Daoy (cell line): ENCODE measurements around the gene OLFML2A. TPM values are rescaled to one million over a fixed set of nuclear protein-coding genes. Genes with fewer than 3 reads are reported as not detected.
A peak's percentile ranks its signal among the peaks of the same experiment; 100 is the strongest.

ENCODE experiments used
- DNase-seq: peaks from one replicate; pipeline ENCODE4 v3.0.0-alpha.2; 2015; ENCODE audit warnings: low read depth
- total RNA-seq: library from RNA; depleted of rRNA; stranded (reverse); fragments of >200 nt; shearing (Covaris generic); gene quantifications from 2 replicates; pipeline ENCODE4 v1.2.3, GENCODE V29; 2014; rRNA removed

The OLFML2A gene
- total RNA-seq, 1 experiment from 2014 or later = 5.7 TPM

DNA sequence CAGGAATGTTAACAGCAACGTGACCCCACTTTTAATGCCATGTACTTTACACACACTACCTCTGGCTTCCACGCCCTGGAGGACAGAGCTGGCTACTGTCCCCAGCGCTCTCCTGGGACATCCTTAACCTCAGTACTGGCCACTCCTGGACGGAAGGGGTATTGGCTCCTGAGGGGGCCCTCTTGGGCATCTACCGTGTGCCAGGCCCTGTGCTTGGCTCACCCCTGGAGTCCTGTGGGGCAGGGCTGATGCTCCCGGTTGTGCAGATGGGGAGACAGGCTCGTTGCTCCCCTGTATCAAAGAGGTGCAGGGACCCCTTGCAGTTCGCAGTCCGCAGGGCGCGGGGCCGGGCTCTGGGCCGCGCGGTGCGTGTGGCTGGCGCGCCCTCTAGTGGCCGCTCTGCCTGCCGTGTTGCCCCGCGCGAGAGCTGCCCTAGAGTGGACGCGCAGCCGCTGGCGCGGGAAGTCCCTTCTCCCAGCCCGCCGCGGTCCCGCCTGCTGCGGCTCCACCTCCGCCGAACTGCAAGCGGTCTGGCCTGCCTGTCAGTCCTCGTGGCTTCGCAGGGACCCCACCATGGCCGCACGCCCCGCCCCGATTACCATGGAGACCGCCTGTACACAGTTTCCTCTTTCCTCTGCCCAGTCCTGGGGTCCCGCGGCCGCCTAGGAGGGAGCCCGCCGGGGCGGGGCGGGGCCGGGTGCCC is 76.0 kb downstream of the OLFML2A start, which contains the start of gene WDR38:
Gene WDR38, plus strand, starts transcription at position 632 of the 703 bp plus-strand sequence. CDS start 72 bp downstream, outside the sequence.
- DNase-seq = peak; percentile 89

DNA sequence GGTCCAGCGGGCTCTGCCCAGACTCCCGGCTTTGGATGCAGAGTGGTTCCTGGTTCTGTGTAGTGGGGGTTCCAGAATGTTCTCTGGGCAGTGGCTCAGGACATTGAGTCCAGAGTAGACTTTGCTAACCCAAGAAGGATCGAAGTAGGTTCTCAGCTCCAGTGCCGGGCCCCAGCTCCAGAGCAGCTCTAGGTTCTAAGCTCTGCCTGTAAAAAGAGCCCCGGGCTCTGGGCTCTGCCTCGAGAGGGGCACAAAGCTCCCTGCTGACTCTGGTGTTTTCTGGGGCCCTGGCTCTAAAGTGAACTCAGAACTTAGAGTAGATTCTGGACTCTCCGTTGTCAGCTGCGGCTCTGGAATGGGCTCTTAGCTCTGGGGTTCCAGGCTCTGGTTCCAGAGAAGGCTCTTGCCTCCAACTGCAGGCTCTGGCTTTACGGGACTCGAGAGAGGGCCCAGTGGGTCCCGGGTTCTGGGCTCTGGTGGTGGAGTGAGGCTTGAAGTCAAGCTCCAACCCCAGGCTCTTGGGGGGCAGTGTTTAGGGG is 76.7 kb downstream of the OLFML2A start:
- DNase-seq = no peak

DNA sequence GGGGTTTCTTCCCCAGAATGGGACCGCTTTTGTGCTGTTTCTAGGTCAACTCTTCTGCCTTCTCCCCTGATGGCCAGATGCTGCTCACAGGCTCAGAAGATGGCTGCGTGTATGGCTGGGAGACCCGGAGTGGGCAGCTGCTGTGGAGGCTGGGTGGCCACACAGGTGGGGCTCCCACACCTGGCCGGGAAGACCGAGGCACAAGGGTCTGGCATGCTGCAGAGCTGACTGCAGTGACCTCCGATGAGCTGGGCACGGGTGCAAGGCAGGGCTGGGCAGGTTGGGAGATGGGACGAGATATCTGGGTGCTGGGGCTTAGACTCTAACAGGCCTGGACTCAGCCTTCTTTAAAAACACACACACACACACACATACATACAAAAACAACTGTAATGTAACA is 77.2 kb downstream of the OLFML2A start:
- DNase-seq = no peak

DNA sequence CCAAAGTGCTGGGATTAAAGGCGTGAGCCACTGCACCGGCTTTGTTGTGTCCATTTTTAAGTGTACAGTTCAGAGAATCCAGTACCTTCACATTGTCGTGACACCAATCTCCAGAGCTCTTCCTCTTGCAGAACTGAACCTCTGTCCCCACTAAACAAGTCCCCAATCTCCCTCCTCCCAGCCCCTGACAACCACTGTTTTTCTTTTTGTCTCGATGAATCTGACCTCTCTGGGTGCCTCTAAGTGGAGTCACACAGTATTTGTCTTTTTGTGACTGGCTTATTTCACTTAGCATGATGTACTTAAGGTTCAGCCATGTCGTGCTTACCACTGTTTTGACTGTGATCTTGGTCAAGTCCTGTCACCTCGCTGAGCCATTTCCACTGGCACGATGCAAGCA is 77.9 kb downstream of the OLFML2A start:
- no peak for DNase-seq

DNA sequence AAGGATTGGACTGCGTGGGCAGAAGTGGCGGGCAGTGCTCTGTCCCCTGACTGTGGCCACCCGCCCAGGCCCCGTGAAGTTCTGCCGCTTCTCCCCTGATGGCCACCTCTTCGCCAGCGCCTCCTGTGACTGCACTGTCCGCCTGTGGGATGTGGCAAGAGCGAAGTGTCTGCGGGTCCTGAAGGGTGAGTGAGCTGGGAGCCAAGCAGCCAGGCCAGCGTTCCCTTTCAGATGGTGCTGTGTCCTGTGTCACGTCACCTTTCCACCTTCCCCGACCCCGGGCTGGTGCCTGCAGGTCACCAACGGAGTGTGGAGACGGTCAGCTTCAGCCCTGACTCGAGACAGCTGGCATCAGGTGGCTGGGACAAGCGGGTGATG is 78.6 kb downstream of the OLFML2A start:
- no peak for DNase-seq

DNA sequence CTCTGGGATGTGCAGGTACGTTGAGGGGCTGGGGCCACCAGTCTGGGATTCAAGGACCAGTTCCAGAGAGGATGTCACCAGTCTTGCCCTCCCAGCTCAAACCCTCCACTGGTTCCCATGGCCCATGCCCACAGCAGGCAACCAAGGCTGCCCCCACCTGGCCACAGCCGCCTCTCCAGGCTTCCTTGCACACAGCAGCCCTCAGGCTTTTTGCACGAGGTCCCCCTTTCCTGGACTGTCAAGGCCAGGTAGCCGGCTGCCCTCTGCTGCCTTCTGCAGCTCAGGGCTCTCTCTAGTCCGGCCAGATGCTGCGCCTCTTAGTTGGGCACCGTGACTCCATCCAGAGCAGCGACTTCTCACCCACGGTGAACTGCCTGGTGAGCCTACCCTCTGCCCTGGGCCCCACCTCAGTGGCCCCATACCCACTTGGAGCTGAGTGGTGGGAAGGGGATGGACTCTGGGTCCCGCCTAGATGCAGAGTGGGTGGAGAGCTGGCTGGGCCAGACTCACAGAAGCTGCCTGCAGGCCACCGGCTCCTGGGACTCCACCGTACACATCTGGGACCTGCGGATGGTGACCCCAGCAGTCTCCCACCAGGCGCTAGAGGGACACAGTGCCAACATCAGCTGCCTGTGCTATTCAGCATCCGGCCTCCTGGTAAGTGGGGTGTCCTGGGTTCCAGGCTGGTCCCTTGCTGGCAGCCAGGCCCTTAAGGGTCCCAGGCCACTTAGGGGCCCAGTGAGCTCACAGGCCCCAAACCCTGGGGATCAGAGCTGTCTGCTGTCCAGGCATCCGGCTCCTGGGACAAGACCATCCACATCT is 79.2 kb downstream of the OLFML2A start:
- DNase-seq = peak; percentile 81

DNA sequence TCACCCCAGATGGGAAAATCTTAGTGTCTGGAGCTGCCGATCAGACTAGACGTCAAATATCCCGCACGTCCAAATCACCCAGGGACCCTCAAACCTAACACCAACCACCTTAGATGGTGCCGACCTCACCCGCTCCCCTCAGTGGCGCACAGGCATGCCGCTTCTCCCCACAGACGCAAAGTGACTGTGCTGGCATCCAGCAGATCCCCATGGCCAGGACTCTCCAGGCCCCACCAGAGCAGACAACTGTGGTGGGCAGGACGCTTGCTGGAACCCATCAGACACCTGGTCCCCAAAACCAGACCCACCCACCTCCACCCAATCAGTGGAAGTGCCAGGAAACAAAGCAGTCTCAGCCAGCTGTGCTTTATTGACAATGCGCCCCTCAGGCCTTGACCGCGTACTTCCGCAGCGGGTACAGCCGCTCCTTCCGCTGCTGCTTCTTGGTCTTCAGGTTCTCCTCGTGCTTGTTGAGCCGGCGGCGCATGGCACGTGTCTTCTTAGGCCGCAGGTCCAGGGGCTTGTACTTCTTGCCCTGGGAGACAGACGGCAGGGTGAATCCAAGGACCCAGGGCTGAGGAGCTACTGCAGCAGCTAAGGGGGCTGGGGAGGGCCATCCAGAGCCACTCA is 80.7 kb downstream of the OLFML2A start:
- no peak for DNase-seq

DNA sequence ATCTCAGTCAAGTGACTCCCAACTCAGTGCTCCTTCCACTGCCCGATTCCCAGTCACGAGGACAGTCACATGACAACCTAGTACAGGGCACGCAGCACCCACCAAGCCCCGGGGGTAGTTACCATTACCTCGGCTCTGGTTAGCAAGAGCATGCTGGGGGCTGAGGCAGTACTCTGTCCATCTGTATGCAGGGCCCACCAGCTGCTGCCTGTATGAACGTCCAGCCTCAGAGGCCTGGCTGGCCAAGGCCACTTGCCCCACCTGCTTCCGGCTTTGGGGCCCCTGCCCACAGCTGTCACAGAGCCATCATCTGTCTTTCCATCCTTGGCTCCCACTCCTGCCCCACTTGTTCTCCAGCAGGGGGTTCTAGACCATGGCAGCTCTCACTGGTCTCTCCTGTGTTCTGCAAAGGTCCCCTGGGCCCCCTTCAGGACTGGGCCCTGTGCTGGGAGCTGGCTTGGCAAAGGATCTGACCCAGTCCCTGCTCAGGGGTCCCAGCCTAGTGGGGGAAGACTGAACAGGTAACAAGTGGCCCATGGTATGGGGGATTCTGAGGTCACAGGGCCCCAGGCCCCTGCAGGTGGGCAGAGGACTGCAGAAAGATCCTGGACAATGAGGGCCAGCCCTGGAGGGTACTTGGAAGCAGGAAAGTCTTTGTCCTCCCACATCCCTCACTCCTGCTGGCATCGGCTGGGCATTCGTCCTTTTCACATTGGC is 81.6 kb downstream of the OLFML2A start:
- no peak for DNase-seq

DNA sequence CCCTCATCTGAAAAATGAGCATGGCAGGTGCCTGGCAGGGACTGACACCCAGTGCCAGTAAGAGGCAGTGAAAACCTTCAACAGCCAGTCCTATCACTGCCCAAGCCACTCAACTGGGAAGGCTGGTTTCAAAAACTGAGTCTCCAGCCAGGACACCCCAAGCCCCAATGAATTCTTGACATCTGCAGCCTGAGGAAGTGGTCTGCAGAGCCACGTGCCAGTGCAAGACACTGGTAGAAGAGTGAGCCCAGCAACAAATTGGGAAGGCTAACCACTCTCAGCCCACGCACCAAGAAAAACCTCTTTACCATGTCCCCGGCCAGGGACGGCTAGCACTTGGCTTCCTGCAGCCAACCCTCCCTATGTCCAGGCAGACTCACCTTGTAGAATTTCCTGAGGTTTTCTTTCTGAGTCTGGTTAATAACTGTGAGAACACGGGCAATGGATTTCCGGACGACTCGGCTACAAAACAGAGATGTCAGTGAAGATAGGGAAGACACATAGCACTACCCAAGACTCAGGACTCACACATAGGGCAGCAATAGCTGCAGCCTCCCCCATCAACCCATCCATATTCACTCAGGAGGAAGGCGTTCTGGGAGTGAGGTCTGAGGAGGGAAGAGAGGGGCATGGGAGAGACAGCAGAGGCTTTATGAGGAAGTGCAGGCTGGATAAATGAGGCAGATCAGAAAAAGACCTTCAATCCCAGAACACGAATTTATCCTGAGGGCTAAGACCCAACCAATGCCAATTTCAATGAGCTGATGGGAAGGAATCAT is 83.1 kb downstream of the OLFML2A start:
- DNase-seq = no peak

DNA sequence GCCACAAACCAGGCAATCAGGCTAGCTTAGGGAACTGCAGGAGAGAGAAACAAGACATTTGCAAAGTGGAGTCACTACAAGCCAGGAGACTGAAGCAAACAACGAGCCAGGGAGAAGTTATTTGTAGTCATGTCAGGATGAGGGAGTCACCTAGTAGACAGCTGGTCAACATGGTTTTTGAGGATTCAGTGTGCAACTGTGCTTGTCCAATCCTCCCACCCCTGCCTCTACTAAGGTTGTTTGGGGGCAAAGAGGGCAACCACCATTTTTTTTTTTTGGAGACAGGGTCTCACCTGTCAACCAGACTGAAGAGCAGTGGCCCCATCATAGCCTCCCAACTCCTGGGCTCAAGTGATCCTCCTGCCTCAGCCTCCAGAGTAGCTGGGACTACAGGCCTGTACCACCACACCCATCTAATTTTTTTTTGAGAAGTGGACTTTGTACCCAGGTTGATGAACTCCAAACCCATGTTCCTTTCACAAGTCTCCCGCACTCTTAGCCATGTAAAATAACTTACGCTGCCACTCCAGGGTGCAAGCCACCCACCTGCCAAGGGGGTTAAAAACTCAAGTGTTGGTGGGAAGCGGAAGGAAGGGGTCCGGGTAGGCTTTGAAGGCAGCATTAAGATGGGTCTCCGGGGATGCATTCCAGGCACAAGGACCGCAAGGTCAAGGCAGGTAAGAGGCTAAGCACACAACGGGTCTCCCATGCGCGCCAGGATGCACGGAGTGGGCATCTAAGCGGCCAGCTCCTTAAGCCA is 83.8 kb downstream of the OLFML2A start:
- no peak for DNase-seq

DNA sequence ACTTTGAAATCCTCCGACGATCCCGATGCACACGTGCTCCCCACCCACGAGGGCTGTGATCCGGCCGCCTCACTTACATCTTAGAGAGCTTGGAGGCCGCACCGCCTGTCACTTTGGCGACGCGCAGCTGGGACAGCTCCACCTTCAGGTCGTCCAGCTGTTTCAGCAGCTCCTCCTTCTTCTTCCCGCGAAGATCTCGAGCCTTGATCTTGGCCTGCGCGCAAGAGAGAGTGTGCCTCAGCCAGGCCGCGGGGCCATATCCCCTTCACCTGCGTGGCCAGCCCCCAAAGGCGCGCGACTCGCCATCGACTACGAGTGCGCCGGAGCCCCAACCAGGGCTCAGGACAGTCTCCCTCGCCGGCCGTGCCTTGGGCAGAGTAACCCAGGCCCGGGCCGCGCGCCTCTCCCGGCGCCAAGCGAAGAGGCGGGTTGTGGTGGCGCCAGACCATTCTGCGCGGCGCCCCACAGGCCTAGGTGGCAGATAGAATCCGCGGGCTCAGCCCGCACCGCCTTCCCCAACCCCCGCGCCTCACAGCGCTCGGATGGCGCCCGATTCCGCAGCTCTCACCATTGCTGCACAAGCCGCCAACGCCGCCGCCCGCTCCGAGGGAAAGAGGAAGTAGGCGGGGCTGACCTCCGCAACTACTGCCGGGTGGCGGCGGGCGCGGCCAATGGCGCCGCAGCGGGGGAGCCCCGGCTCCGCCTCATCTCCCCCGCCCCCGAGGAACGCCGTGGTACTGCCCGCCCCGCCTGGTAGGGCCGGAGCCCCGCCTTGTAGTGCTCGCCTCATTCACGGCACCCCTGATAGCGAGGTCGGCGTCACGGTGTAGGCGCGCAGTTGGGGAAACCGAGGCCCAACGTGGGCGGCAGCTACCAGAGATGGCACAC is 84.7 kb downstream of the OLFML2A start, which contains the start of the genes ARPC5L and RPL35:
Gene ARPC5L, plus strand, starts transcription at position 789 of the 888 bp plus-strand sequence. CDS start 7,161 bp downstream, outside the sequence.
Gene RPL35, minus strand, starts transcription at position 616 of the 888 bp plus-strand sequence. Its CDS starts 45 bp downstream, at position 571.
- DNase-seq = peak; percentile 99

DNA sequence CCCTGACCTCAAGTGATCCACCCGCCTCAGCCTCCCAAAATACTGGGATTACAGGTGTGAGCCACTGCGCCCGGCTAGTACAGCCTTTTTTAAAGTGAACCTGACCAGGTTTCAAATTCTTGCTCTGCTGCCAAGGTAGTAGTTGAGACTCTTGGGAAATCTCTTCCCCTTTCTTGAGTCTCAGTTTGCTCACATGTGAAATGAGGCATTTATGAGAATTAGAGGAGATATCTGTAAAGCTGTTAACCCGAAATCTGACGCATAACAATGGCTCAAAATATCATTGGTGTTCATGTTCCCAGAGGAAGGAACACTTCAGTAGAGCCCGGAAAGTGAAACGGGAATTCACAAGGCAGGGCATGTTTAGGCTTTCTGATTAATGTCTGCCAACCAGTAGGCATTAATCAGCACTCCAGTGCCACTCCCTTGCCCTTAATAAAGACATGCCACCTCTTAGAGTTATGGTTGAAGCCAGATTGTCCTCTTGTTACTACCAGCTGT is 86.5 kb downstream of the OLFML2A start:
- DNase-seq = peak; percentile 29

Other genes starting within 250 kb of the OLFML2A start
- 1.3 and 5.1 TPM in 2 replicates for gene NR6A1, start 5.8 kb upstream of the OLFML2A start, total RNA-seq
- 0.12 TPM in 1 of 2 replicates, not detected in the other for gene WDR38, start 76.3 kb downstream of the OLFML2A start, total RNA-seq
- 4,733 and 5,328 TPM in 2 replicates for gene RPL35, start 84.8 kb downstream of the OLFML2A start, total RNA-seq
- gene ARPC5L, start 85.0 kb downstream of the OLFML2A start, total RNA-seq = 52.8 and 81.8 TPM in 2 replicates
- 17.2 and 23.2 TPM in 2 replicates for gene GOLGA1, start 163.9 kb downstream of the OLFML2A start, total RNA-seq